ENCODE measurements around the gene CNTNAP4.

The CNTNAP4 gene

DNA sequence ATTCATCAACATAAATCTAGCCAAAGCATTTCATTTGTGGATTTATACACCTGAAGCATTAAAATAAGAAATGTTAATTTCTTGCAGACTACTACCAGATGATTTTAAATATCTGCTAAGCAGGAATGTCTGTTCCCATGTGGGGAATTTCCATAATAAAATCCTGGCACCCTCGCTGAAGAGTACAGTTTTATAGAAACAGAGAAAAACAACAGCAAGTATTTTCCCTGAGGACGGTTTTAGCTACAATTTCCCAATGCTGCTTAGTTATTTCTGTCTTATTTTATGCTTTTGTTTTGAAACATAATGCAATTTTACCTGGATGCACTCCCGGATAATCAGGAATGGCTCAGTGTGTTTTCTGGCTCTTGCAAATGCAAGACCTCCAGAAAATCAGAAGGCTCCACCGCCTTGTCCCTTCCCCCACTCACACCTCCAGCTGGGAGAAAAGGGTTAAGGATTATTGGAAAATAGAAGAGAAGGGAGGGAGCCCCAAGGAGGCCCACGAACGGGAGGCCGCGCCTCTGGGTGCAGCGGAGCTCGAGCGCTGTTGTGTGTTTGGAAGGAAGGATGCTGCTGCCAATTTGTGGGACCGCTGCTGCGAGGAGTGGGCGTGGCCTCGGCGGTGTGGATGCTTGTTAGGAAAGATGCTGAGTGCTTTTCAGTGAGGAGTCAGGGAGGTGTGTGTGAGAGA lies at the start of gene CNTNAP4:
TSS of gene CNTNAP4 (plus strand) at position 657 of the 694 bp plus-strand sequence. CDS start 262 bp downstream, outside the sequence.
- DNase-seq (ENCODE audit: low read depth, low spot score): no peak

DNA sequence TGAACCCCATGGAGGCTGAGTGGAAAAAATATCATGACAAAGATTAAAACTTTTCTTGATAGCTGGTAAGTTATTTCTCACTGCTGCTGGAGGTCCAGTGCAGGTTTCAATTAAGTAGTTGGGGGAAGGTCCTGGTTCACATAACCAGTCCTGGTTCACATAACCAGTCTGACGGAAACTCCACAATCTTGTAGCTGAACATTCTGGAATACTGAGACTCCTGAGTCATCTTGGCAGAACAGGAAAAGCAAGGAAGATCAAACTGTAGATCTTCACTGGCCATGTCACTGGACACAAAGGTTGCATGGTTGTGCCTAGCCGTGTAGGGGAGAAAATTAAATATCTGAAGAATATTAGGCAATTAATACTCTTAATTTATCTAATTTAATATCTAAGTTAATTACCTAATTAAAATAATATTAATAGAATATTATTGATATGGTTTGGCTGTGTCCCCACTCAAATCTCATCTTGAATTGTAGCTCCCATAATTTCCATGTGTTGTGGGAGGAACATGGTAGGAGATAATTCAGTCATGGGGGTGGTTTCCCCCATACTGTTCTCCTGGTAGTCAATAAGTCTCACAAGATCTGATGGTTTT lies 48.6 kb upstream of the CNTNAP4 start:
- DNase-seq (ENCODE audit: low read depth, low spot score): no peak

GRCh38 chr16:76232704-76233103 lies 44.5 kb upstream of the CNTNAP4 start:
- no peak for DNase-seq (ENCODE audit: low read depth, low spot score)

DNA sequence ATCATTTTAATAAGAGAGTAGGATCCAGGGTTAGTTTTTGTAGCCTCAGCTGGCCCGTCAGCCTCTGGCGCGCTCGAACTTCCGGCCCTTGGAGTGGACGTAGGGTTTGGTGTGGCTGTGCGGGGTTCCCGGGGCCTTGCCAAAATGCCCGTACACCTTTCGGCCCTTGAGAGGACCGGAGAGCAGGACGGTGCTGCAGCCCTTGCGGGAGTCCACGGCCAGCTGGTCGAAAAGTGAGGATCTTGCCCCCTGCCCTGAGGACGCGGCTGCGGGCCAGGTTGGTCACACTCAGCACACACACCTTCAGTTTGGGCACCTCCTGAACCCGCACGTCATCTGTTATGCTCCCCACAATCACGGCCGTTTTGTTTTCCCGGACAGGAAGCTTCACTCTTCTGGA lies 42.2 kb upstream of the CNTNAP4 start:
- DNase-seq (ENCODE audit: low read depth, low spot score): no peak

DNA sequence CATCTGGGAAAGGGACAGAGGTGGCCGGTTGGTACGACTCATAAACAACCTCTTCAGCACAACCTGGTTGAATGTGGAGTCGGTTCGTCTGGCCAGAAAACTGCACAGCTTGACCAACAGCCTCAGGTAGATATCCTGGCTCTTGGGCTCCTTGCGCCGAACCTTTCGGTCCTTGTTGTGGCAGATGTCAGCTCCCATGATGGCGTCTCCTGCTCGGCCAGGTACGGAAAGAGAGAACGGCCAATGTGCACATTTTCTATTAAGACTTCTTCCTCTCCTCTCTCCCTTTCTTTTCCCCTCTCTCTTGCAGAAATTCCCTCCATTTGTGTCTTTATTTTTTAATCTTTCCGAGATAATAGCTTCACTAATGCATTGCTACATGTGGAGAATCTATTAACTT lies 41.8 kb upstream of the CNTNAP4 start:
- no peak for DNase-seq (ENCODE audit: low read depth, low spot score)

GRCh38 chr16:76237471-76237870 lies 39.7 kb upstream of the CNTNAP4 start:
- DNase-seq (ENCODE audit: low read depth, low spot score): no peak

DNA sequence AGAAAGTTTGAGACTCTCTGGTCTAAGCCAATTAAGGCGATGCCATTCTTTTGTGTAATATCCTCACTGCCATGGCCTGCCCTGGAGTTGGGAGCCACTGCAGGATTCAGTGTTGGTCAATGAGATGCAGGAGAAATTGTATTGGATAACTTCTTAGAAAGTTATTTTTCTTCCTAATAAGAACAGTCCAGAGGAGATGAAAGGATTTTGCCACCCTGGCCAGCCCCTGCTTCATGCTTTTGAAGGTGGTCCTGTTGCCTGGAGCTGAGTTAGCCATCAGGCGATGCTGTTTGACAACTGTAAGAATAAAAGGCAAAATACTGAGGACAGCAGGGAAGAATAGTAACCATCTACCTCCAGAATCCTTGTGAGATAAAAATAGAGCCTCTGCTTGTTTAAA lies 35.4 kb upstream of the CNTNAP4 start:
- DNase-seq (ENCODE audit: low read depth, low spot score): no peak

GRCh38 chr16:76243620-76244019 lies 33.6 kb upstream of the CNTNAP4 start:
- no peak for DNase-seq (ENCODE audit: low read depth, low spot score)

- no peak for DNase-seq (ENCODE audit: low read depth, low spot score)
Measured at GRCh38 chr16:76246587-76246986, 30.6 kb upstream of the CNTNAP4 start.

- DNase-seq (ENCODE audit: low read depth, low spot score): no peak
Measured at GRCh38 chr16:76265434-76266045, 11.7 kb upstream of the CNTNAP4 start.

GRCh38 chr16:76268824-76269223 lies 8.4 kb upstream of the CNTNAP4 start:
- no peak for DNase-seq (ENCODE audit: low read depth, low spot score)

DNA sequence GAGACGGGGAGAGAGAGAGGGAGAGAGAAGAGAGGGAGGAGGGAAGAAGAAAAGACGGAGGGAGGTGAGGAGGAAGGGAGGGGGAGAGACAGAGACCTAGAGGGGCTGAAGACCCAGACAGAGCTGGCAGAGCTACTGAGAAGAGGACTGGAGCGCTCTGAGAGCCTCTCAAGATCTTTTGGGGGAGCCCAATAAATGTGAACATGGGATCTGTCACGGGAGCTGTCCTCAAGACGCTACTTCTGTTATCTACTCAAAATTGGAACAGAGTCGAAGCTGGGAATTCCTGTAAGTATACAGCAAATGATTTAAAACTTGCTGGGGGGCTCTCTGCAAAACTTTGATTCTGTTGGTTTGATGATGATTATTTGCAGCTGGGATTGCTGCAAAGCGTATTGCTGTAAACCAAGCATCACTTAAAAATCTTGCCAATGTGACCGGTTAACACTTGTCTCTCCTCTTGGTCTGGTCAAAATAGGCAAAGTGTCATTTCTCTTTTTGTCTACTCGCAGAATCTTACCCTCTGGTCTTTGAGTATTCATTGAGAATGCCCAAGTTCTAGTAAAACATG lies 344 bp downstream of the CNTNAP4 start:
- no peak for DNase-seq (ENCODE audit: low read depth, low spot score)

DNA sequence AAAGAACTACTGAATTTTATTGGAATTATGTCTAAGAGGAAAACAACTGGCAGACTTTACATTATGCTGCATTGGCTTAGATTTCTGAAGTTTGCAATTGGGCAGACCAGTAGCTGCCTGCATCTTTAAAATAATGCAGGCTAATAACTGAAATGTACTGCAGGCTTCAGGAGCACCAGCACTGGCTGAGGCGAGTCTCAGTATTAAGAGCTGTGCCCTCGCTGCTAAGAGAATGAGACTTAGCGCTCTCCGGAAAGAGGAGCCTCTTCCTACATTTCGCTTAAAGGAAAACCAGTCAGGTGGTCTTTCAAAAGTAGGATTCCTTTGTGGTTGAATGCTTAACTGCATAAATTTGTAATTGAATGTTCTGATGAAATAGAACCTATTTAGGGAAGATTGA lies 885 bp downstream of the CNTNAP4 start:
- DNase-seq (ENCODE audit: low read depth, low spot score): no peak

GRCh38 chr16:76278980-76279379 lies 1.8 kb downstream of the CNTNAP4 start:
- DNase-seq (ENCODE audit: low read depth, low spot score): no peak

GRCh38 chr16:76280421-76281215 lies 3.4 kb downstream of the CNTNAP4 start:
- no peak for DNase-seq (ENCODE audit: low read depth, low spot score)

DNA sequence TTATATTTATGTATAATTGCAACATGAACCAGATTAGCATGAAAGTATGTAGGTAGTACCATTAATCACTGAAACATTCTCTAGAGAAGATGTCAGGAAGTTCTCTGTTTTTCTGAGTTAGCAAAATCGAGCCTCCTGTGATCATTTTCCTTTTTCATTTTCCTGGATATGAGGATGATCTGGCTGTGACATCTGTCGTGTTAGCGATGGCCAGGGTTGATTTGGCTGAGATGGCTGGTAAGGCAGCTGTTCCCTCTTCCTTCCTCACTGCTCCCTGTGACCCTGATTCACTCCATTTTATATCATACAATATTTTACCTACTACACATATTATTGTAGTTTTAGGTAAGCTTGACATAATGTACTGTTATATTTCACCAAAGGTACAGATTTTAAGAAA lies 10.3 kb downstream of the CNTNAP4 start:
- DNase-seq (ENCODE audit: low read depth, low spot score): no peak

DNA sequence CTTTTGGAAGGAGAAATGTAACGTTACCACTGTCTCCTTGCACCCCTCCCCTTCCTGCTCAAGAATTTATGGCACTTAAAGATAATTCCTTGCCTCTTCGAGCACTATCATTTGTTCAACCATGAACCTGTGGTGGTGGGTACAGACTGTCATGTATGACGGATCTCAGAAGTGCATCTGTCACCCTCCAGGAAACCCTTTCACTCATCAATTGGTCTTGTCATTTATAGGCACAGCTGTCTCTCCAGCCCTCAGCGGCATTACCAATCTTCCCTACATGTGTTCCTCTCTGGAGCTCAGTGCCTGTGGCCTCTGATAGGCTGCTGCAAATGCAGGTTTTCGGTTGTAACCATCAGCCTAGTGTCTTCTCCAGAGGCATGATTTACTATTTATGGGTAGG lies 15.0 kb downstream of the CNTNAP4 start:
- no peak for DNase-seq (ENCODE audit: low read depth, low spot score)

DNA sequence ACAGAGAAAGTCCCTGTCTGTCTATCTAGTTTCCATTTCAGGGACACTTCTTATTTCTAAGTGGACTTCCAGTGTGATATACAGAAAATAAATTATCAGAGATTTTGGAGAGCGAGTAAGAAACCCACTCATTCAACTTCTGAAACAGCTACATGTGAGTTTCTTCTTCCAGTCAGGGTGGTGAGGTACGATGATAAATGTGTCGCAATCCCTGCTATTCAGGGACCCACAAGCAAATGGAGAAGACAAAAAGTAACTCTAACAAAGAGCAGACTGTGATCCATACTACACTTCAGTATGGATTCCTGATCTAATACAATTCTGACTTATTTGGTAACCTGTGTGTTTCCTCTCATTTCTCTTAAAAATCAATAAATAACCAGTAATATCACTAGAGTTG lies 16.8 kb downstream of the CNTNAP4 start:
- no peak for DNase-seq (ENCODE audit: low read depth, low spot score)

GRCh38 chr16:76294396-76295214 lies 17.4 kb downstream of the CNTNAP4 start:
- DNase-seq (ENCODE audit: low read depth, low spot score): no peak

- DNase-seq (ENCODE audit: low read depth, low spot score): no peak
Measured at GRCh38 chr16:76297941-76298340, 20.7 kb downstream of the CNTNAP4 start.
